SIG-M5 (cell line): ENCODE results near the gene GALNTL6.

Experiments used
- DNase-seq: peaks from one replicate; lab custom pipeline; 2025; lab: John Stamatoyannopoulos, UW

The GALNTL6 gene

GRCh38 chr4:172986114-172986513 lies 1172.9 kb downstream of the GALNTL6 start:
- no peak for DNase-seq

DNA sequence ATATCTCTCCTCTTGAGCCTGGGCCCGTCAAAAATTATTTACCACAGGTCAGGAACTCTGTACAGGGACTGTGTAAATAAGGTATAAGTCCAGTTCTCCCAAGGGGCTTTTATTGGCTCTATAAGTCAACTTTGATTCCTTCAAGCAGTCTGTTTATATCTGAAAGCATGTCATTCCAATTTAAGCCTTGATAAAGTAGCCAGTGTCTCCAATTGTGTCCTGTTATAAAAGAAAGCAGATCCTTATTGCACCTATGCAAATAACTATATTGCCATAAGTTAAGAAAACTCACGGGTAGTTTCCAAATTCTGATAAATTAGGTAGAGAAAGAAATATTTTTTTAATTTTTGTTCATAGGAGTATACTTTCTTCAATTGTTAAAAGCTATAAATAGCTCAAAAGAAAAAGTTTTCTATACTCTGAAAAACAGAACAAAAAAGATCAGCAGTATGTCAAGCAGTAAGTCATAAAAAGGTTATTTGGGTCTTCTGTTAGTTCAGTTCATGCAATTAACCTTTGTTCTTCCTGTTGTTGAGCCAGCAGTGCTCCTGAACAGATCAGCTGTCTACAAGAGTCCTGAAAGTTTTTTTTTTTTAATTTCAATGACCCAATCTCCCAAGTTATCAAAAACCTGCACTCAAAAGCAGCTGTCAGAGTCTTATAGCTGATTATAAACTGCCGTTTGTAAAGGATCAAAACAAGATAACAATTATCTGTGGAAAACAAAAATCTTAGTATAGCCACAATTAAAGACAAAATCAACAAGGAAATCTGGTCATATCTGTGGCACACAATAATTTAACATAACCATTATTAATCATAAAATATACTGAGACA lies 1177.0 kb downstream of the GALNTL6 start:
- DNase-seq, result no peak

GRCh38 chr4:172992648-172993378 lies 1179.6 kb downstream of the GALNTL6 start:
- DNase-seq, result no peak

DNA sequence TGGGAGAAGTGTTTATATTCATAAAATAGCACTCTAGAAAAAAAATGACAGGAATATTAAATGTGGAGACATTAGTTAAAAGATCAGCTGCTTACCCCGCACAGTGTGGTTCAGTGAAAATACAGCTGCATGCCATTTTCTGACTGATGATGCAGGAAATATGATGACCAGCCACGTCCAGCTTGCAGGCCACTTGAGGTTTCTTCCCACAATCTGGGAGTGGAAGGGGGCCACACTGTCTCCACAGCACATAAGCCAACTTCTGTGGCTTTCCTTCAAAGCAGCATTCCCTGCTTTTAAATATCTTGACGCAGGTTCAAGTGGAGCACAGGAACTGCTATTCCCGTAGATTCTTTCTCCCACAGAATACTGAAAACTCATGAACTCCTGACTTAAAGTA lies 1182.0 kb downstream of the GALNTL6 start:
- DNase-seq, result no peak

GRCh38 chr4:172995704-172996103 lies 1182.5 kb downstream of the GALNTL6 start:
- DNase-seq, result no peak

- no peak for DNase-seq
These were observed 1183.5 kb downstream of the GALNTL6 start for GRCh38 chr4:172996571-172997216.

DNA sequence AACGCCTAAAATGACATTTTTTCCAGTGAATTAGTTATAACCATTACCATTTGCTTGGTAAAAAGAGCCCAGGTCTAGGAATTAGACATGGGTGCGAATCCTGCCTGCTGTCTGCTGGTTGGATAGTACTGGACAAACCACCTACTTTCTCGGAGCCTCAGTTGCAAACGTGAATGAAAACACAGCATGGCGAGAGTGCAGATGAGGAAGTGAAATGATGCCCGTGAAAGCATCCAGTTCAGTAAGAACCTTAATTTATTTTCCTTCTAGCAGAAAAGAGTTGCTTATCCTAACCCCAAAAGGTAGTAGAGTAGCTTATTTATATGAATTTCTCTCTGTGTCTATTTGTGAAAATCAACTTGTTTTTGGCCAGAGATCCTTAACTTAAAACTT lies 1184.0 kb downstream of the GALNTL6 start:
- DNase-seq, result no peak

DNA sequence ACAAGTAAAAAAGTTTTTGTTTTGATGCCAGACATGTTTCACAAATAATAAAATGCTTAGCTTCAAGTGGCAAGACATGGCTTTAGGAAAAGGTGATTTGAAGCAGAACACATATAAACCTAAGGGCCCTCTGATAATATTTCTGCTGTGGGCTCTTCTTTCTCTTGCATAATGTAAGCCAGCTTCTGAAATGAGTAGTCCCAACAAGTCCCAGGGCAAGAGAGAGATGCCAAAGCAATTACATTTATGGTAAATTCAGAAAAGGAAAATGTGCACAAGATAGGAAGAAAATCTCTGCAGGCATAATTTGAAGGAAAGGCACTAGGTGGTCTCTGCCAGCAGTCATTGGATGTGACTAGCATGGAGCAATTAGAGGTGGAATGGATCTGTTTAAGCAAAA lies 1184.7 kb downstream of the GALNTL6 start:
- DNase-seq, result no peak

DNA sequence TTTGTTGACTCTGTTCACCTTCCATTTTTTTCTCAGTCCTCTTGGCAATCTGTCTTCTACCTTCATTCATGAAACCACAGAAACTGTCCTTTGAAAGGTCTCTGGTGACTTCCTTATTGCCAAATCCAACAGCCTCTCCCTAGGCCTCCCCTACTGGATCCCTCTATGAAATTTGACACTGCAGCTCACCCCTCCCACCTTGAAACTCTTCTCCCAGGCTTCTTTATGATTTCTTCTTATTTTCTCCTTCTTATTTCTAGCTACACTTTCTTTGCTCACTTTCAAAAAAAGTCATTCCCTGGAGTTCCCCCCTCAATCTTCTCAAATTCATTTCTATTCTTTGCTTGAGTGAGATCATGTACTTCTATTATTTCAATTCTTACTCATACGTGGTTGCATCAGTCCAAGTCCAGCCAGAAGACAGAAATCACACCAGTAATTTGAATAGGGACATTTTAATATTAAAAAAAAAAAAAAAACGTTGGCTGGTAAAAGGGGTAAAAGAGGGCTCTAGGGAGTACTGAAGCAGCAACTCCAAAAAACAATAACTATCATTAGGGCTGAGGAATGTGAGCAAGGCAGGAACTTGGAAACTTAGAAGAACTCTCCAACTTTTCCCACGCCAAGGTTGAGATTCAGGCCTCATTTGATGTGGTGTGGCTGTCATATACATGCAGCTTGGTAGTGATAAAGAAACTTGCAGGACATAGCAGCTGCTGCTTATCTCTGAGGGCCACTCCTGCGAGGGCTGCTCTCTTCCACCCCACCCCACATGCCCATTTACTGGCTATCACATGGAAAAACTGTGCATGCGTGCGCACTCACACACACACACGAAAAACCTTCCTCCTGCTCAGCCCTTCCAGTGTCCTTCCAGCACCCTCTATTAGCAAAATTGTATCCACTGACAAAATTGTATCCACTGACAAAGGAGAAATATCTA lies 1185.6 kb downstream of the GALNTL6 start:
- no peak for DNase-seq

GRCh38 chr4:173001571-173001970 lies 1188.4 kb downstream of the GALNTL6 start:
- DNase-seq, result no peak

GRCh38 chr4:173002830-173003561 lies 1189.8 kb downstream of the GALNTL6 start:
- DNase-seq, result no peak

- no peak for DNase-seq
These were observed 1192.9 kb downstream of the GALNTL6 start for GRCh38 chr4:173005912-173006633.

DNA sequence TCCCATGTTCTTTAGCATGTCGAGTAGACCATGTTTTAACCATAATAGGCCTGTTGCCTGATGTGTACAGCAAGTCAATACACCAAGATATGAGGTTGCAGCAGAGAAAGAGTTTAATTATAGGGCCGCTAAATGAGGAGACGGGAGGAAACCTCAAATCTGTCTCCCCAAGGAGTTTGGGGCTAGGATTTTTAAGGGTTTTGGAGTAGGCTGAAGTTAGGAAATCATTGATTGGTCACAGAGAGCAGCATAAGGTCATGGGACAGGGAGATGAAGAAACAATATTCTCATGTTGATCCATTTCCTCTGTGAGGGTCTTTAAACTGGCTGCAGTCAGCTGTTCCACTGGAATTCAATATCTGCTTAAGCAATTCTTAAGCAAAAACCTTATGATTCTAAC lies 1195.2 kb downstream of the GALNTL6 start:
- DNase-seq, result no peak

GRCh38 chr4:173009129-173009823 lies 1196.1 kb downstream of the GALNTL6 start:
- no peak for DNase-seq

GRCh38 chr4:173012608-173013007 lies 1199.4 kb downstream of the GALNTL6 start:
- DNase-seq, result no peak

GRCh38 chr4:173013232-173013930 lies 1200.2 kb downstream of the GALNTL6 start:
- no peak for DNase-seq

DNA sequence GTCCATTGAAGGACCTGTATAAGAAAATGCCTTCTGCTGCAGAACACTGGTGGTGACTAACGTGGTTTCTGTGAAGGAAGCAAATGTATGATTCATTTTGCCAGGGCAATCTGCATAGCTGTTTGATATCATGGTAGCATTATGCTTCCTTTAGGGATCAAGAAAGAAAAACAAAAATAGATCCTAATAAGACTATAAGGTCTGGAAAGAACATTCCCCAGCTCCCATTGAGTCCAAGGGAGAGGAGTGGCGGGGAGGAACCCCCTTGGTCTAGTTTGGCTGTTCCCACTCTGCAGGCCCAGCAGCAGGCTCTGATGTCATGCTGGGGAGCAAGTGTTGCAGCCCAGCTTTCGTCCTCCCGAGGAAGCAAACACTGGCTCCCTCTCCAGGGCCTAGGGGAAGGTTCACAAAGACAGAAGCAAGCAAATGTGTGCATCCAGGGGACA lies 1200.9 kb downstream of the GALNTL6 start:
- DNase-seq, result no peak

- no peak for DNase-seq
These were observed 1201.6 kb downstream of the GALNTL6 start for GRCh38 chr4:173014836-173015235.

DNA sequence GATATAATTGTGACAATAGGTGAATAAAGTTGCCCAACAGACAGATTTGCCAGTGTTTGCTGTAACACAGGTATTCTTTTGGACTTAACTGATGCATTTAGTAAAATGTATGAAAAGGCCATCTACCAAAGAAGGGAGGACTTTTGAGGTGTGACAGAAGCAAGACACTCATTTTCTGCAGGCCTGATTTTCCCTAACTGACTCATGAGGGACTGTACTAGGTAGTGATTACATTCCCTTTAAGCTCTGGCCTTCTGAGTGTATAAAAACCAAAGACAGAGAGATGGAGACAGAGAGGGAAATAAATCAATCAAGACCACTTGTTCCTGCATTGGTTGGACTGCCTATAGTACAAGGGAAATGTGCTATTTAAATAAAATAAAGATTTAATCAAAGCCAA lies 1204.6 kb downstream of the GALNTL6 start:
- no peak for DNase-seq
